Liver (tissue), 9 donors: ENCODE data around the gene TEX36. TPM values are rescaled to one million over a fixed set of nuclear protein-coding genes. Genes with fewer than 3 reads are reported as not detected.

Experiments used
- DNase-seq: peaks from one replicate; pipeline ENCODE4 v3.0.0-alpha.2; 2017; ENCODE audit warnings: low spot score
- H3K27ac ChIP-seq, 2 donors: one replicate each; pipeline ENCODE4 v1.7.0; 2013; ENCODE audit warnings: inconsistent platforms in 2 of 2, low read length in 2 of 2, control low read depth in 1 of 2, low read depth in 1 of 2, mild to moderate bottlenecking in 1 of 2
- H3K27me3 ChIP-seq, 4 donors: one replicate each; pipeline versions ENCODE4 v1.6.1 to v1.7.0; 2013; ENCODE audit warnings: low read length in 3 of 4, inconsistent platforms in 1 of 4, mild to moderate bottlenecking in 1 of 4, moderate library complexity in 1 of 4; ENCODE audit not compliant: control insufficient read depth in 4 of 4, insufficient read depth in 4 of 4
- H3K36me3 ChIP-seq, 4 donors: one replicate each; pipeline versions ENCODE4 v1.6.1 to v1.7.0; 2013; ENCODE audit warnings: low read length in 3 of 4, mild to moderate bottlenecking in 3 of 4, low read depth in 1 of 4, moderate library complexity in 1 of 4; ENCODE audit not compliant: control insufficient read depth in 4 of 4, insufficient read depth in 3 of 4
- H3K4me1 ChIP-seq, 4 donors: one replicate each; pipeline versions ENCODE4 v1.6.1 to v1.7.0; 2013; ENCODE audit warnings: low read length in 3 of 4, mild to moderate bottlenecking in 3 of 4, moderate library complexity in 1 of 4; ENCODE audit not compliant: control insufficient read depth in 4 of 4, insufficient read depth in 4 of 4
- H3K4me3 ChIP-seq, 3 donors: one replicate each; pipeline versions ENCODE4 v1.6.1 to v1.7.0; 2013; ENCODE audit warnings: low read length in 3 of 3, control low read depth in 1 of 3, low read depth in 1 of 3, mild to moderate bottlenecking in 1 of 3
- H3K9ac ChIP-seq, 2 donors: one replicate each; pipeline ENCODE4 v1.7.0; 2013; ENCODE audit warnings: low read length in 2 of 2, mild to moderate bottlenecking in 2 of 2, moderate library complexity in 2 of 2, control low read depth in 1 of 2, low read depth in 1 of 2
- H3K9me3 ChIP-seq, 4 donors: one replicate each; pipeline versions ENCODE4 v1.6.1 to v1.7.0; 2013; ENCODE audit warnings: low read length in 3 of 4; ENCODE audit not compliant: control insufficient read depth in 4 of 4
- GABPA ChIP-seq, 2 donors: IDR thresholded peaks in 1 of 2; conservative IDR thresholded peaks in 1 of 2; 2 replicates each; pipeline ENCODE4 v1.6.1; 2016; ENCODE audit warnings: antibody characterized with exemption in 2 of 2, mild to moderate bottlenecking in 1 of 2, moderate library complexity in 1 of 2
- HNF4A ChIP-seq, 2 donors: conservative IDR thresholded peaks; 2 replicates each; pipeline ENCODE4 v1.6.1; 2016; ENCODE audit warnings: antibody characterized with exemption in 2 of 2, mild to moderate bottlenecking in 2 of 2
- HNF4G ChIP-seq: IDR thresholded peaks from 2 replicates; pipeline ENCODE4 v1.6.1; 2016; ENCODE audit warnings: antibody characterized with exemption
- JUND ChIP-seq, 2 donors: IDR thresholded peaks; 2 replicates each; pipeline ENCODE4 v1.6.1; 2016; ENCODE audit warnings: antibody characterized with exemption in 2 of 2
- MAX ChIP-seq: IDR thresholded peaks from 2 replicates; pipeline ENCODE4 v1.6.1; 2016; ENCODE audit warnings: antibody characterized with exemption
- NR2F2 ChIP-seq: IDR thresholded peaks from 2 replicates; pipeline ENCODE4 v1.6.1; 2016; ENCODE audit warnings: antibody characterized with exemption
- RAD21 ChIP-seq, 2 donors: IDR thresholded peaks; 2 replicates each; pipeline ENCODE4 v1.6.1; 2016; ENCODE audit warnings: antibody characterized with exemption in 2 of 2, mild to moderate bottlenecking in 2 of 2
- RXRA ChIP-seq, 2 donors: IDR thresholded peaks; 2 replicates each; pipeline ENCODE4 v1.6.1; 2017 to 2018; ENCODE audit warnings: antibody characterized with exemption in 2 of 2, mild to moderate bottlenecking in 1 of 2
- TAF1 ChIP-seq: conservative IDR thresholded peaks from 2 replicates; pipeline ENCODE4 v1.6.1; 2016; ENCODE audit warnings: antibody characterized with exemption, mild to moderate bottlenecking
- YY1 ChIP-seq: IDR thresholded peaks from 2 replicates; pipeline ENCODE4 v1.6.1; 2016; ENCODE audit warnings: antibody characterized with exemption, mild to moderate bottlenecking
- WGBS: extraction: QIAGEN DNeasy Blood & Tissue Kit; methylation state at CpG from one replicate; pipeline ENCODE4 v1.1.7; 2013; 5-methylcytosine and 5-hydroxymethylcytosine counted together
- polyA plus RNA-seq, 2 donors: library from polyadenylated mRNA; stranded (reverse) in 1 of 2; unstranded in 1 of 2; fragments of 200-250 nt in 1 of 2; fragments of >200 nt in 1 of 2; fragmentation: Nextera tagmentation in 1 of 2; extraction: Ambion mirVana in 1 of 2; gene quantifications; one replicate each; pipeline versions ENCODE4 v1.2.1 to v1.2.3, GENCODE V29; 2013 to 2015
- total RNA-seq, 2 donors: library from RNA; depleted of rRNA; stranded (reverse); fragments of >200 nt; gene quantifications; one replicate each; pipeline ENCODE4 v1.2.3, GENCODE V29; 2014
- TF ChIP-seq, protein P1 (sequence below): IDR thresholded peaks from 2 replicates; pipeline ENCODE4 v1.6.1; 2016; ENCODE audit warnings: antibody characterized with exemption, mild to moderate bottlenecking
- TF ChIP-seq, protein P2 (sequence below): IDR thresholded peaks from 2 replicates; pipeline ENCODE4 v1.6.1; 2016; ENCODE audit warnings: antibody characterized with exemption
- TF ChIP-seq, protein P3 (sequence below): fragments of 150-350 bp; IDR thresholded peaks from 2 replicates; pipeline ENCODE4 v1.5.1; 2017; ENCODE audit warnings: improper control_type of control experiment, low read depth, low read length; ENCODE audit not compliant: missing input control
- TF ChIP-seq, protein P4 (sequence below): IDR thresholded peaks from 2 replicates; pipeline ENCODE4 v1.6.1; 2016; ENCODE audit warnings: antibody characterized with exemption
- donor health status: healthy.
- donor health status: healthy.
- donor health status: healthy.
- donor health status: healthy.
- donor health status: healthy.

Gene TEX36
- total and polyA plus RNA-seq, 4 donors: not detected

DNA sequence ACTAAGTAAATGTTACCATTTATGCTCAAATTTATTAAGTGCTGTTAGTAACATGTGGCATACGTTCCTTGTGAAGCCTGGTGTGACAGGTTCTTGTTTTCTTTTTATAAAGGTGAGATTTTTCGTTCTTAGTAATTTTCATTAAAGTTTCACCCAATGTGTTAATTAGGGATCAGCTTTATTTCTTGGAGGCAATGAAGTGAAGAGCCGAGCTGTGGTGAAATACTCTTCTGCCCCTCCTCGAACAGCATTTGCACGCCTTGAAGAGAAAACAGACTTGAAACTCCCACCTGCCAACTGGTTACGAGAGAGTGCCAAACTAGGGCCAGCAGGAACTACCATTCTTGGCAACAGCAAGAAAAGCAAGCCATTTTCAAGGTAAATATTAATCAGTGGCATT is 38.1 kb upstream of the TEX36 start (continued):
- TF ChIP-seq, protein P1, sequence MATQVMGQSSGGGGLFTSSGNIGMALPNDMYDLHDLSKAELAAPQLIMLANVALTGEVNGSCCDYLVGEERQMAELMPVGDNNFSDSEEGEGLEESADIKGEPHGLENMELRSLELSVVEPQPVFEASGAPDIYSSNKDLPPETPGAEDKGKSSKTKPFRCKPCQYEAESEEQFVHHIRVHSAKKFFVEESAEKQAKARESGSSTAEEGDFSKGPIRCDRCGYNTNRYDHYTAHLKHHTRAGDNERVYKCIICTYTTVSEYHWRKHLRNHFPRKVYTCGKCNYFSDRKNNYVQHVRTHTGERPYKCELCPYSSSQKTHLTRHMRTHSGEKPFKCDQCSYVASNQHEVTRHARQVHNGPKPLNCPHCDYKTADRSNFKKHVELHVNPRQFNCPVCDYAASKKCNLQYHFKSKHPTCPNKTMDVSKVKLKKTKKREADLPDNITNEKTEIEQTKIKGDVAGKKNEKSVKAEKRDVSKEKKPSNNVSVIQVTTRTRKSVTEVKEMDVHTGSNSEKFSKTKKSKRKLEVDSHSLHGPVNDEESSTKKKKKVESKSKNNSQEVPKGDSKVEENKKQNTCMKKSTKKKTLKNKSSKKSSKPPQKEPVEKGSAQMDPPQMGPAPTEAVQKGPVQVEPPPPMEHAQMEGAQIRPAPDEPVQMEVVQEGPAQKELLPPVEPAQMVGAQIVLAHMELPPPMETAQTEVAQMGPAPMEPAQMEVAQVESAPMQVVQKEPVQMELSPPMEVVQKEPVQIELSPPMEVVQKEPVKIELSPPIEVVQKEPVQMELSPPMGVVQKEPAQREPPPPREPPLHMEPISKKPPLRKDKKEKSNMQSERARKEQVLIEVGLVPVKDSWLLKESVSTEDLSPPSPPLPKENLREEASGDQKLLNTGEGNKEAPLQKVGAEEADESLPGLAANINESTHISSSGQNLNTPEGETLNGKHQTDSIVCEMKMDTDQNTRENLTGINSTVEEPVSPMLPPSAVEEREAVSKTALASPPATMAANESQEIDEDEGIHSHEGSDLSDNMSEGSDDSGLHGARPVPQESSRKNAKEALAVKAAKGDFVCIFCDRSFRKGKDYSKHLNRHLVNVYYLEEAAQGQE: no peak
- TF ChIP-seq MAX: no peak

- no peak for DNase-seq
- peaks cover 4 to 10% (median 7%) of the 10 kb centered on the region in 4 donors for H3K4me1 ChIP-seq
- TF ChIP-seq HNF4A (conservative IDR thresholded peaks at IDR 0.05) (no peak), TAF1 (peak; percentile 17), NR2F2 (no peak), HNF4G (no peak), JUND (IDR thresholded peaks at IDR 0.05) (no peak), RXRA (IDR thresholded peaks at IDR 0.05) (no peak)
- TF ChIP-seq, protein P2, sequence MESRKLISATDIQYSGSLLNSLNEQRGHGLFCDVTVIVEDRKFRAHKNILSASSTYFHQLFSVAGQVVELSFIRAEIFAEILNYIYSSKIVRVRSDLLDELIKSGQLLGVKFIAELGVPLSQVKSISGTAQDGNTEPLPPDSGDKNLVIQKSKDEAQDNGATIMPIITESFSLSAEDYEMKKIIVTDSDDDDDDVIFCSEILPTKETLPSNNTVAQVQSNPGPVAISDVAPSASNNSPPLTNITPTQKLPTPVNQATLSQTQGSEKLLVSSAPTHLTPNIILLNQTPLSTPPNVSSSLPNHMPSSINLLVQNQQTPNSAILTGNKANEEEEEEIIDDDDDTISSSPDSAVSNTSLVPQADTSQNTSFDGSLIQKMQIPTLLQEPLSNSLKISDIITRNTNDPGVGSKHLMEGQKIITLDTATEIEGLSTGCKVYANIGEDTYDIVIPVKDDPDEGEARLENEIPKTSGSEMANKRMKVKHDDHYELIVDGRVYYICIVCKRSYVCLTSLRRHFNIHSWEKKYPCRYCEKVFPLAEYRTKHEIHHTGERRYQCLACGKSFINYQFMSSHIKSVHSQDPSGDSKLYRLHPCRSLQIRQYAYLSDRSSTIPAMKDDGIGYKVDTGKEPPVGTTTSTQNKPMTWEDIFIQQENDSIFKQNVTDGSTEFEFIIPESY: no peak
- peak overlapping the region; percentile 48 to 79 for H3K27ac ChIP-seq
- peaks cover 0 to 28% (median 25%) of the 10 kb centered on the region in 4 donors for H3K36me3 ChIP-seq
- 1% methylated on average over 15 of the region's 15 CpGs for WGBS
- H3K9ac ChIP-seq: peak overlapping the region; percentile 80 to 94
- no peaks in the 10 kb centered on the region for H3K27me3 ChIP-seq
- peak overlapping the region; percentile 77 to 95 (median 89) for H3K4me3 ChIP-seq
- H3K9me3 ChIP-seq: peaks cover 0 to 3% (median 0%) of the 10 kb centered on the region in 4 donors
Observed at GRCh38 chr10:125720002-125720382, 37.0 kb upstream of the TEX36 start.

- WGBS: under 1% methylated on average over 72 of the region's 72 CpGs
- no peaks in the 10 kb centered on the region for H3K27me3 ChIP-seq
- H3K27ac ChIP-seq: peak within 1 kb of the TSS; percentile 66 to 79
- peaks cover 0 to 21% (median 19%) of the 10 kb centered on the region in 4 donors for H3K36me3 ChIP-seq
- H3K4me3 ChIP-seq: peak within 1 kb of the TSS; percentile 77 to 95 (median 89)
- DNase-seq: peak; percentile 98
- H3K4me1 ChIP-seq: peaks cover 4 to 10% (median 7%) of the 10 kb centered on the region in 4 donors
- peaks cover 0 to 3% (median 0%) of the 10 kb centered on the region in 4 donors for H3K9me3 ChIP-seq
- peak within 1 kb of the TSS; percentile 80 to 94 for H3K9ac ChIP-seq
- peak in 1 of 2 donors; percentile 11 for TF ChIP-seq RAD21 (IDR thresholded peaks at IDR 0.05)
- TF ChIP-seq TAF1: peak; percentile 30
- TF ChIP-seq HNF4G: no peak
- TF ChIP-seq, protein P3, sequence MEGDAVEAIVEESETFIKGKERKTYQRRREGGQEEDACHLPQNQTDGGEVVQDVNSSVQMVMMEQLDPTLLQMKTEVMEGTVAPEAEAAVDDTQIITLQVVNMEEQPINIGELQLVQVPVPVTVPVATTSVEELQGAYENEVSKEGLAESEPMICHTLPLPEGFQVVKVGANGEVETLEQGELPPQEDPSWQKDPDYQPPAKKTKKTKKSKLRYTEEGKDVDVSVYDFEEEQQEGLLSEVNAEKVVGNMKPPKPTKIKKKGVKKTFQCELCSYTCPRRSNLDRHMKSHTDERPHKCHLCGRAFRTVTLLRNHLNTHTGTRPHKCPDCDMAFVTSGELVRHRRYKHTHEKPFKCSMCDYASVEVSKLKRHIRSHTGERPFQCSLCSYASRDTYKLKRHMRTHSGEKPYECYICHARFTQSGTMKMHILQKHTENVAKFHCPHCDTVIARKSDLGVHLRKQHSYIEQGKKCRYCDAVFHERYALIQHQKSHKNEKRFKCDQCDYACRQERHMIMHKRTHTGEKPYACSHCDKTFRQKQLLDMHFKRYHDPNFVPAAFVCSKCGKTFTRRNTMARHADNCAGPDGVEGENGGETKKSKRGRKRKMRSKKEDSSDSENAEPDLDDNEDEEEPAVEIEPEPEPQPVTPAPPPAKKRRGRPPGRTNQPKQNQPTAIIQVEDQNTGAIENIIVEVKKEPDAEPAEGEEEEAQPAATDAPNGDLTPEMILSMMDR: no peak
- TF ChIP-seq YY1: peak; percentile 93
- TF ChIP-seq MAX: peak; percentile 88
- TF ChIP-seq, protein P1: no peak
- TF ChIP-seq, protein P4, sequence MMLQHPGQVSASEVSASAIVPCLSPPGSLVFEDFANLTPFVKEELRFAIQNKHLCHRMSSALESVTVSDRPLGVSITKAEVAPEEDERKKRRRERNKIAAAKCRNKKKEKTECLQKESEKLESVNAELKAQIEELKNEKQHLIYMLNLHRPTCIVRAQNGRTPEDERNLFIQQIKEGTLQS: no peak
- peak; percentile 73 to 93 for TF ChIP-seq GABPA (IDR thresholded peaks at IDR 0.05 in 1 of 2, conservative IDR thresholded peaks at IDR 0.05 in 1 of 2)
- peak; percentile 5 to 8 for TF ChIP-seq RXRA (IDR thresholded peaks at IDR 0.05)
Observed at GRCh38 chr10:125719173-125720001, 36.4 kb upstream of the TEX36 start, which contains the start of gene EDRF1. Gene EDRF1, plus strand, starts transcription at chr10:125719709. Its CDS starts 99 bp downstream, at chr10:125719808.
